Effector memory CD8-positive, alpha-beta T cell (primary cell): Measurements from ENCODE around the gene PPIP5K2.

Experiments used
- ATAC-seq: fragments of 150-1000 bp; cut with Tn5 transposase; replicated peaks from 2 replicates; pipeline ENCODE4 v1.10.0; 2021; ENCODE audit warnings: mild to moderate bottlenecking, moderate library complexity
- DNase-seq, 3 experiments: peaks; one replicate each; pipeline ENCODE4 v3.0.0; 2021
- H3K27ac Mint-ChIP-seq, 2 donors: one replicate each; pipeline ENCODE4 v1.8.0; 2022; ENCODE audit warnings: mild to moderate bottlenecking in 2 of 2, mixed read lengths in 2 of 2, moderate library complexity in 2 of 2
- H3K27me3 Mint-ChIP-seq, 2 donors: one replicate each; pipeline ENCODE4 v1.8.0; 2022; ENCODE audit warnings: mixed read lengths in 2 of 2
- H3K36me3 Mint-ChIP-seq: one replicate; pipeline ENCODE4 v1.8.0; 2022; ENCODE audit warnings: mild to moderate bottlenecking, moderate library complexity, mixed read lengths; ENCODE audit not compliant: insufficient read depth
- H3K4me1 Mint-ChIP-seq, 2 donors: one replicate each; pipeline ENCODE4 v1.8.0; 2022; ENCODE audit warnings: low read depth in 2 of 2, mixed read lengths in 2 of 2
- H3K4me3 Mint-ChIP-seq, 2 donors: one replicate each; pipeline ENCODE4 v1.8.0; 2022; ENCODE audit warnings: mild to moderate bottlenecking in 2 of 2, mixed read lengths in 2 of 2, moderate library complexity in 2 of 2
- H3K9me3 Mint-ChIP-seq, 2 donors: one replicate each; pipeline ENCODE4 v1.8.0; 2022; ENCODE audit warnings: mixed read lengths in 2 of 2

PPIP5K2 gene

GRCh38 chr5:103254921-103255320, 134.8 kb downstream of the PPIP5K2 start:
- Mint-ChIP-seq H3K36me3 (peaks cover 4% of the 10 kb centered on the region), H3K4me1 (peaks cover 4 to 6% of the 10 kb centered on the region in 2 donors)
- ATAC-seq = no peak

DNA sequence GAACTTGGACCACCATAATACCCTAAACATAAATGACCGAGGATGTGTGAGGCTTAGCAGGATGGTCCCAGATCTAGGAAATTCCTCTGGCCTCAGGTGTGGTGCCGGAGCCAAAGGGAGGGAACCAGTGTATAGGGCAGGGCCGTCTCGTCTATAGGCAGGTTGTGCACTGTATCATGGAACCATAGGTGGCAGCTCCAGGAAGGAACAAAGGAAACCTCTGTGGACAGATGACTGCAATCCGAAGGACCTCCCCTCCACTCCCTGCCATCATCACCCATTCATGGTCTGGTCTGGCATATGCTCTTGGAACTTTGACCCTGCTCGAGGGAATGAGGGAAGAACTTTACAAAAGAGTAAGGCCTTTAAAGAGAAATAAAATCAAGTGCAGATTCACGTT, 135.6 kb downstream of the PPIP5K2 start:
- H3K27ac Mint-ChIP-seq = no peak overlapping the region
- DNase-seq = no peak
- peaks cover 7 to 10% of the 10 kb centered on the region in 2 donors for H3K4me1 Mint-ChIP-seq
- H3K4me3 Mint-ChIP-seq = no peak overlapping the region
- H3K36me3 Mint-ChIP-seq = peaks cover 4% of the 10 kb centered on the region
- no peaks in the 10 kb centered on the region for H3K9me3 Mint-ChIP-seq
- H3K27me3 Mint-ChIP-seq = peaks cover 26 to 36% of the 10 kb centered on the region in 2 donors
- ATAC-seq = no peak

More at GRCh38 chr5:103254921-103255320, 134.8 kb downstream of the PPIP5K2 start:
- Mint-ChIP-seq H3K4me3 (no peak overlapping the region), H3K9me3 (no peaks in the 10 kb centered on the region), H3K27me3 (peaks cover 33 to 43% of the 10 kb centered on the region in 2 donors), H3K27ac (no peak overlapping the region)
- DNase-seq = no peak

DNA sequence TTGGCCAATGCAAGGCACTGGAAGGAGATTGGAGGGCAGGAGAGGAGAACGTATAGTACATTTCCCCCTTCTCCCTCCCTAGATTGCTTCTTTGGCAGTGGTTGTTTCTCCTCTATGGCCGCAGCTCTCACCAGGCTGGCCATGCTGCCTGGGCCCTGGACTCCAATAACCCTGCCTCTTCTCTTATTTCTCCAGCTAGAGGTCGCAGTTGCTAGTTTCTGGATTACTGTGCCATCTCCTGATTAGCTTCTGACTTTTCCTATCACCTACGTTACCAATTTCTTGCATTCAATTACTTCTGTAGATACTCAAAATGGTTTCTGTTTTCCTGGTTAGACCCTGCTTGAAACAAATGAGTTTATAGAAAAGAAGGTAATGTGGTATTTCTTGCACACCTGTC, 136.1 kb downstream of the PPIP5K2 start:
- no peak for ATAC-seq
- H3K4me1 Mint-ChIP-seq = peaks cover 7 to 15% of the 10 kb centered on the region in 2 donors
- no peaks in the 10 kb centered on the region for H3K9me3 Mint-ChIP-seq
- H3K36me3 Mint-ChIP-seq = peaks cover 4% of the 10 kb centered on the region
- no peak overlapping the region for H3K27ac Mint-ChIP-seq
- H3K27me3 Mint-ChIP-seq = peaks cover 21 to 31% of the 10 kb centered on the region in 2 donors
- no peak overlapping the region for H3K4me3 Mint-ChIP-seq
- DNase-seq = no peak

- peak within 1 kb of the TSS; percentile 81 to 86 for H3K4me3 Mint-ChIP-seq
- peak; percentile 90 for ATAC-seq
Observed at GRCh38 chr5:103258368-103258956, 138.4 kb downstream of the PPIP5K2 start, which contains the start of gene MACIR. TSS of gene MACIR (plus strand) at chr5:103258763. CDS start at chr5:103275920, 17,157 bp downstream.

DNA sequence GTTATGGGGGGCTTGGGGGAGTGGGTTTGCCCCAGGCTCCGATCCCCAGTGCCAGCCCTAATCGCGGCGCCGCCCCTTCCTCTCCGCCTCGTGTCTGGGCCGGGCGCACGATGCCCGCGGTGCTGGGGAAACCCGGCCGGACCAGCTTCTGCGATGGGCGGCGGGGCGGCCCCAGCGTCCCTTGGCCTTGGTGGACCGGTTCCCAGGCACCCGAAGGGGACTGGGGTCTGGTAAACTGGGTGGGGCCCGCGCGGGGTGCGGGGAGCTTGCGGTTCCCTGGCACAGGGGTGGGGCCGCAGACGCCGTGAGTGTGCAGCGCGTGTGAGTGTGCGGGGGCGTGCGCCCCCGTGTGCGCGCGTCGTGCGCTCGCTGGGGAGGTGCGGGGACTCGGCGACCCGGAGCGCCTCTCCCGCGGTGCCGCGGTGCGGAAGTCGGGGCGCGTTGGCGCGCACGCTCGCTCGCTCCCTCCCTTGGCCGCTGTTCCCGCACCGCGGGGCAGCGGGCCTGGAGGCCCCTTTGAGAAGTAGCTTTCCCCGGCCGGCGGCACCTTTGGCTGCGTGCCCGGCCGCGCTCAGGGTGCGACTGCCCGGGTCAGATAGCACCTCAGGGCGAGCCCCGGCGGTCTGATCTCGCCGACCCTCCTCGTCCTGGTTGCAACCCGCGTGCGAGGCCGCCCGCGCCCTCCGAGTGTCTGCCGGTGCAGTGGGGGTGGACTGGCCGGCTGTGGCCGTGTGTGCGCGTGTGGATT, 139.0 kb downstream of the PPIP5K2 start:
- H3K4me3 Mint-ChIP-seq = peak overlapping the region; percentile 81 to 86
- H3K27me3 Mint-ChIP-seq = peaks cover 7 to 21% of the 10 kb centered on the region in 2 donors
- no peaks in the 10 kb centered on the region for H3K9me3 Mint-ChIP-seq
- peak; percentile 57 for ATAC-seq
- DNase-seq = peak; percentile 45 to 54 (median 52)
- peak overlapping the region; percentile 12 to 92 for H3K27ac Mint-ChIP-seq
- H3K36me3 Mint-ChIP-seq = peaks cover 4% of the 10 kb centered on the region
- peaks cover 10 to 15% of the 10 kb centered on the region in 2 donors for H3K4me1 Mint-ChIP-seq

More at GRCh38 chr5:103258368-103258956, 138.4 kb downstream of the PPIP5K2 start, which contains the start of gene MACIR:
- peak; percentile 87 to 93 (median 90) for DNase-seq
- Mint-ChIP-seq H3K36me3 (peaks cover 4% of the 10 kb centered on the region), H3K4me1 (peaks cover 10 to 15% of the 10 kb centered on the region in 2 donors), H3K27me3 (peaks cover 11 to 21% of the 10 kb centered on the region in 2 donors), H3K27ac (peak within 1 kb of the TSS; percentile 12 to 92), H3K9me3 (no peaks in the 10 kb centered on the region)

DNA sequence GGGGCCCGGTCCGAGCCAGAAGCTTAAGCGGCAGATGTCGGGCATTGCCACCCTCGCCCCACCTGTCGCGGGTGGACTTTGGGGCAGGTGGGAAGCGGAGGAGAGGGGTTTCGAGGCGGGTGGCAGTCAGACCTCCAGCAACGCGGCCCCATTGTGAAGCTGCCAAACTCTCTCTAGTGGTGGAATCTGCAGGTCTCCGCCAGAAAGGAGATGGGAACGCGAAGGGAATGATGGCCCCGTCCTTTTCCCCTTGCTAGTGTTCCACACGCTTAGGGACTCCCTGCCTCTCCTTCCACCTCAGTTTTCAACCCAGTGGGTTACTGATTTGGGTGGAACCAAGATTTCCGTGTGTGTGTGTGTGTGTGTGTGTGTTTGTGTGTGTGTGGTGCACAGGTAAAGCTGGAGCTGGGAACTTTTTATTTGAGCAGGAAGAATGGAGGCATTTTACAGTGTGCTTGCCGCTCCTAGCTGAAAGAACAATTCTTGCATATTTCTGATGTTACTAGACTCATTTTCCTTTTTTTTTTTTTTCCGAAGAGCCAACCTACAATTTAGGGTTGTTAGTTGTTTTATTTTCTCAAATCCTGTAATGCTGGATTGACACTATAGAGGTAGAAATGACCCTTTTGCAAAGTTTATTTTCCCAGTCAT, 139.7 kb downstream of the PPIP5K2 start:
- H3K4me3 Mint-ChIP-seq = peak overlapping the region; percentile 81 to 86
- peaks cover 10 to 15% of the 10 kb centered on the region in 2 donors for H3K4me1 Mint-ChIP-seq
- H3K27ac Mint-ChIP-seq = peak overlapping the region; percentile 12 to 92
- peaks cover 4% of the 10 kb centered on the region for H3K36me3 Mint-ChIP-seq
- H3K27me3 Mint-ChIP-seq = peaks cover 3 to 17% of the 10 kb centered on the region in 2 donors
- ATAC-seq (no peak), DNase-seq (peak in 2 of 3 experiments; percentile 4)
- no peaks in the 10 kb centered on the region for H3K9me3 Mint-ChIP-seq

GRCh38 chr5:103260951-103261350, 140.8 kb downstream of the PPIP5K2 start:
- H3K27ac Mint-ChIP-seq = no peak overlapping the region
- H3K27me3 Mint-ChIP-seq = peaks cover 0 to 5% of the 10 kb centered on the region in 2 donors
- H3K9me3 Mint-ChIP-seq = no peaks in the 10 kb centered on the region
- ATAC-seq = no peak
- peak overlapping the region in 1 of 2 donors; percentile 86 for H3K4me3 Mint-ChIP-seq
- H3K36me3 Mint-ChIP-seq = peaks cover 4% of the 10 kb centered on the region
- peaks cover 10 to 15% of the 10 kb centered on the region in 2 donors for H3K4me1 Mint-ChIP-seq
- no peak for DNase-seq
